WTC11 (cell line): ENCODE results near the gene BORCS5. TPM values are rescaled to one million over a fixed set of nuclear protein-coding genes. Genes with fewer than 3 reads are reported as not detected.
"Not testable (repeated sequence)": the region's sequence is repeated elsewhere in the genome, so short reads cannot be mapped to it uniquely, and the experiment has no call there.

Source experiments
- ATAC-seq: fragments of 200-7000 bp; cut with Tn5 transposase; 2 replicates; pipeline ENCODE4 v1.10.0; 2021; ENCODE audit warnings: mild to moderate bottlenecking, moderate library complexity
- CTCF ChIA-PET: fragments of 300-600 bp; sonication (Branson Sonifier 250); formaldehyde crosslinking; loops from one replicate; lab custom pipeline; 2021; ENCODE audit warnings: antibody characterized with exemption; lab: Charles Lee
- POLR2A ChIA-PET: fragments of 350-600 bp; sonication (Branson Sonifier 250); formaldehyde crosslinking; loops from one replicate; lab custom pipeline; 2021; ENCODE audit warnings: antibody characterized with exemption; lab: Charles Lee
- DNase-seq: peaks from one replicate; pipeline ENCODE4 v3.0.0; 2021; ENCODE audit warnings: low spot score
- H3K27ac Mint-ChIP-seq: 2 replicates; pipeline ENCODE4 v1.8.0; 2021; ENCODE audit warnings: mixed read lengths
- H3K27me3 Mint-ChIP-seq: 2 replicates; pipeline ENCODE4 v1.8.0; 2021; ENCODE audit warnings: low read depth, mild to moderate bottlenecking, moderate library complexity, mixed read lengths
- H3K36me3 Mint-ChIP-seq: 2 replicates; pipeline ENCODE4 v1.8.0; 2021; ENCODE audit warnings: mixed read lengths
- H3K4me1 Mint-ChIP-seq: 2 replicates; pipeline ENCODE4 v1.8.0; 2022; ENCODE audit warnings: mixed read lengths
- H3K4me3 Mint-ChIP-seq: 2 replicates; pipeline ENCODE4 v1.8.0; 2021; ENCODE audit warnings: mild to moderate bottlenecking, moderate library complexity, mixed read lengths
- H3K9me3 Mint-ChIP-seq: 2 replicates; pipeline ENCODE4 v1.8.0; 2021; ENCODE audit warnings: mixed read lengths
- AFF4 ChIP-seq: sonication (generic); formaldehyde crosslinking; IDR thresholded peaks from 2 replicates; pipeline ENCODE4 v1.8.1; 2023; ENCODE audit warnings: mild to moderate bottlenecking, missing genetic modification reagents, borderline replicate concordance
- ATF1 ChIP-seq: sonication (generic); formaldehyde crosslinking; IDR thresholded peaks from 2 replicates; pipeline ENCODE4 v1.8.1; 2023; ENCODE audit warnings: mild to moderate bottlenecking, moderate library complexity, missing genetic modification reagents
- CTCF ChIP-seq: fragments of 200-600 bp; IDR thresholded peaks from 2 replicates; pipeline ENCODE4 v1.8.0; 2022; ENCODE audit warnings: antibody characterized with exemption
- FOXK1 ChIP-seq: sonication (generic); formaldehyde crosslinking; IDR thresholded peaks from 2 replicates; pipeline ENCODE4 v1.8.0; 2022; ENCODE audit warnings: mild to moderate bottlenecking, moderate library complexity, missing genetic modification reagents
- GABPB1 ChIP-seq: sonication (generic); formaldehyde crosslinking; IDR thresholded peaks from 2 replicates; pipeline ENCODE4 v1.8.1; 2023; ENCODE audit warnings: mild to moderate bottlenecking, missing genetic modification reagents
- HMGA2 ChIP-seq: fragments of 250-450 bp; sonication (Bioruptor Pico); IDR thresholded peaks from 2 replicates; pipeline ENCODE4 v1.4.0; 2021; ENCODE audit warnings: mild to moderate bottlenecking, moderate library complexity
- KAT7 ChIP-seq: sonication (generic); formaldehyde crosslinking; IDR thresholded peaks from 2 replicates; pipeline ENCODE4 v1.8.1; 2023; ENCODE audit warnings: missing genetic modification reagents, mild to moderate bottlenecking, borderline replicate concordance
- MLX ChIP-seq: sonication (generic); formaldehyde crosslinking; IDR thresholded peaks from 2 replicates; pipeline ENCODE4 v1.8.1; 2023; ENCODE audit warnings: mild to moderate bottlenecking, missing genetic modification reagents, moderate library complexity
- PRDM15 ChIP-seq: sonication (generic); formaldehyde crosslinking; IDR thresholded peaks from 2 replicates; pipeline ENCODE4 v1.8.0; 2022; ENCODE audit warnings: missing genetic modification reagents
- SOX15 ChIP-seq: fragments of 250-450 bp; sonication (Bioruptor Pico); IDR thresholded peaks from 2 replicates; pipeline ENCODE4 v1.9.0; 2021; ENCODE audit warnings: mild to moderate bottlenecking
- STAT6 ChIP-seq: sonication (generic); formaldehyde crosslinking; conservative IDR thresholded peaks from 2 replicates; pipeline ENCODE4 v1.8.1; 2023; ENCODE audit warnings: mild to moderate bottlenecking, low read depth, missing genetic modification reagents, moderate library complexity
- ZNF396 ChIP-seq: fragments of 250-450 bp; sonication (Bioruptor Pico); IDR thresholded peaks from 2 replicates; pipeline ENCODE4 v1.8.0; 2021; ENCODE audit warnings: mild to moderate bottlenecking, moderate library complexity, borderline replicate concordance
- total RNA-seq: library from RNA; stranded (reverse); gene quantifications from 3 replicates; pipeline ENCODE4 v1.2.3, GENCODE V29; 2021

Gene BORCS5
- total RNA-seq, 1 experiment from 2014 or later: 16.4 TPM

- TF ChIP-seq ATF1 (CRISPR knock-in tag) (no peak), CTCF (no peak), ZNF396 (CRISPR knock-in tag) (no peak), GABPB1 (CRISPR knock-in tag) (no peak), MLX (CRISPR knock-in tag) (no peak), HMGA2 (no peak), KAT7 (CRISPR knock-in tag) (no peak), AFF4 (CRISPR knock-in tag) (no peak), STAT6 (CRISPR knock-in tag) (no peak), SOX15 (CRISPR knock-in tag) (no peak)
These were observed 143.2 kb downstream of the BORCS5 start (continued) for GRCh38 chr12:12499909-12500604.

GRCh38 chr12:12501121-12501520 lies 144.2 kb downstream of the BORCS5 start:
- DNase-seq: no peak
- ChIA-PET CTCF (interaction anchor here (1.3 kb wide), 1 partner anchor 124 kb away, joined by 3 read pairs; no protein-coding TSS in a partner anchor), POLR2A (no interaction called here)
- Mint-ChIP-seq H3K4me3 (no peak overlapping the region), H3K9me3 (no peaks in the 10 kb centered on the region), H3K36me3 (no peaks in the 10 kb centered on the region; the same call in 1 of the 2 replicates), H3K4me1 (peaks cover 59% of the 10 kb centered on the region), H3K27me3 (no peaks in the 10 kb centered on the region), H3K27ac (peak overlapping the region; percentile 66)
- no peak for ATAC-seq
- TF ChIP-seq PRDM15 (no peak), FOXK1 (no peak)

- not testable (repeated sequence) for H3K4me3 Mint-ChIP-seq, H3K9me3 Mint-ChIP-seq, H3K36me3 Mint-ChIP-seq, ATAC-seq, H3K27me3 Mint-ChIP-seq, DNase-seq
- Mint-ChIP-seq H3K27ac (peak overlapping the region; percentile 93), H3K4me1 (peaks cover 65% of the 10 kb centered on the region)
- ChIA-PET POLR2A (interaction anchor here (0.7 kb wide), 1 partner anchor 113 kb away, joined by 7 read pairs; no protein-coding TSS in a partner anchor), CTCF (interaction anchor here (0.7 kb wide), 1 partner anchor 80 kb away, joined by 5 read pairs; no protein-coding TSS in a partner anchor)
These were observed 145.4 kb downstream of the BORCS5 start for GRCh38 chr12:12502130-12502814.
